ENCODE measurements around the gene ADGRV1.

DNA sequence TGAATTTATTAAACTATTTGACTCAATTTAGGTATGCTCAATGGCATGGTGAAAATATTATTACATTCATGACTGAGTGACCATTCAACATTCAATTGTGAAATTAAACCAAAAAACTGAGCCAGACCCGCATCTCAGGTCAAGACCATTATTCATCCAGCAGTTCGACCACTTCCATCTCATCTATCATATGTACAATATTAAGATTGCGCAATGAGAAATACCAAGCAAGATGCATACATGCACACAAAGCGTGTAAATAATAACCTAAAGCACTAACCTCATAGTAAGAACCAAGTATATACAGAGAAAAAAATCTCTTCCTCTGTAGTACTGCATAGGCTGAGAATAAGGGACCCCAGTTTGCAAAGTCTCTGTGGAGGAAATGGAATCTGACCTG lies 310.2 kb downstream of the ADGRV1 start:
- TF ChIP-seq JUN (IDR thresholded peaks at IDR 0.05; ENCODE audit: borderline replicate concordance, insufficient read depth, insufficient read length, low read depth) = no peak
- TF ChIP-seq, protein P1, sequence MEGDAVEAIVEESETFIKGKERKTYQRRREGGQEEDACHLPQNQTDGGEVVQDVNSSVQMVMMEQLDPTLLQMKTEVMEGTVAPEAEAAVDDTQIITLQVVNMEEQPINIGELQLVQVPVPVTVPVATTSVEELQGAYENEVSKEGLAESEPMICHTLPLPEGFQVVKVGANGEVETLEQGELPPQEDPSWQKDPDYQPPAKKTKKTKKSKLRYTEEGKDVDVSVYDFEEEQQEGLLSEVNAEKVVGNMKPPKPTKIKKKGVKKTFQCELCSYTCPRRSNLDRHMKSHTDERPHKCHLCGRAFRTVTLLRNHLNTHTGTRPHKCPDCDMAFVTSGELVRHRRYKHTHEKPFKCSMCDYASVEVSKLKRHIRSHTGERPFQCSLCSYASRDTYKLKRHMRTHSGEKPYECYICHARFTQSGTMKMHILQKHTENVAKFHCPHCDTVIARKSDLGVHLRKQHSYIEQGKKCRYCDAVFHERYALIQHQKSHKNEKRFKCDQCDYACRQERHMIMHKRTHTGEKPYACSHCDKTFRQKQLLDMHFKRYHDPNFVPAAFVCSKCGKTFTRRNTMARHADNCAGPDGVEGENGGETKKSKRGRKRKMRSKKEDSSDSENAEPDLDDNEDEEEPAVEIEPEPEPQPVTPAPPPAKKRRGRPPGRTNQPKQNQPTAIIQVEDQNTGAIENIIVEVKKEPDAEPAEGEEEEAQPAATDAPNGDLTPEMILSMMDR (IDR thresholded peaks at IDR 0.05; ENCODE audit: extremely low read depth in 1 of 2, insufficient read depth in 1 of 2, low read depth in 1 of 2, low read length in 2 of 2) = no peak
- TF ChIP-seq EZH2 (IDR thresholded peaks at IDR 0.05; ENCODE audit: borderline replicate concordance, low read depth, low read length, severe bottlenecking) = no peak
